GM23338 (cell line): ENCODE data around the gene SPATA25. TPM values are rescaled to one million over a fixed set of nuclear protein-coding genes. Genes with fewer than 3 reads are reported as not detected.

ENCODE experiments used
- ATAC-seq: fragments of 200-7000 bp; cut with Tn5 transposase; 3 replicates; pipeline ENCODE4 v1.9.1; 2020
- DNase-seq: peaks from one replicate; pipeline ENCODE4 v3.0.0-alpha.2; 2015; ENCODE audit warnings: low spot score
- H2AFZ ChIP-seq: fragments of 200-600 bp; sonication (generic); 2 replicates; pipeline ENCODE4 v1.8.0; 2016; ENCODE audit warnings: antibody characterized with exemption, mild to moderate bottlenecking, moderate library complexity
- H3F3A ChIP-seq: fragments of 200-600 bp; sonication (generic); replicated peaks from 2 replicates; pipeline ENCODE4 v1.8.0; 2017; ENCODE audit warnings: antibody characterized with exemption, mixed run types, low read depth
- H3K27ac ChIP-seq: fragments of 200-600 bp; sonication (generic); 2 replicates; pipeline ENCODE4 v1.6.1; 2016; ENCODE audit warnings: low read depth
- H3K27me3 ChIP-seq: fragments of 200-600 bp; sonication (generic); 2 replicates; pipeline ENCODE4 v1.8.0; 2016; ENCODE audit warnings: mild to moderate bottlenecking, mixed run types, moderate library complexity; ENCODE audit not compliant: insufficient read depth
- H3K36me3 ChIP-seq: fragments of 200-600 bp; sonication (generic); 2 replicates; pipeline ENCODE4 v1.8.0; 2016; ENCODE audit warnings: mild to moderate bottlenecking; ENCODE audit not compliant: insufficient read depth
- H3K4me1 ChIP-seq: fragments of 200-600 bp; sonication (generic); 2 replicates; pipeline ENCODE4 v1.8.0; 2016; ENCODE audit warnings: mild to moderate bottlenecking, moderate library complexity; ENCODE audit not compliant: insufficient read depth
- H3K4me2 ChIP-seq: fragments of 200-600 bp; sonication (generic); 2 replicates; pipeline ENCODE4 v1.7.1; 2017; ENCODE audit warnings: mixed run types
- H3K4me3 ChIP-seq: fragments of 200-600 bp; sonication (generic); 2 replicates; pipeline ENCODE4 v1.6.1; 2016; ENCODE audit warnings: mixed run types
- H3K79me2 ChIP-seq: fragments of 200-600 bp; sonication (generic); replicated peaks from 2 replicates; pipeline ENCODE4 v1.8.0; 2017; ENCODE audit warnings: mild to moderate bottlenecking; ENCODE audit not compliant: insufficient read depth
- H3K9me2 ChIP-seq: fragments of 200-600 bp; sonication (generic); 2 replicates; pipeline ENCODE4 v1.8.0; 2017; ENCODE audit not compliant: insufficient read depth
- H4K20me1 ChIP-seq: fragments of 200-600 bp; sonication (generic); replicated peaks from 2 replicates; pipeline ENCODE4 v1.8.0; 2017; ENCODE audit warnings: mild to moderate bottlenecking; ENCODE audit not compliant: insufficient read depth
- H3K27ac Mint-ChIP-seq: 2 replicates; pipeline ENCODE4 v1.8.0; 2020; ENCODE audit warnings: inconsistent platforms, mild to moderate bottlenecking, moderate library complexity, mixed read lengths
- H3K27me3 Mint-ChIP-seq: 3 replicates; pipeline ENCODE4 v1.8.0; 2022; ENCODE audit warnings: low read depth, mild to moderate bottlenecking, moderate library complexity, mixed read lengths, inconsistent platforms; ENCODE audit not compliant: insufficient read depth, poor library complexity
- H3K36me3 Mint-ChIP-seq: 3 replicates; pipeline ENCODE4 v1.8.0; 2021; ENCODE audit warnings: low read depth, mild to moderate bottlenecking, inconsistent platforms, moderate library complexity, mixed read lengths
- H3K4me1 Mint-ChIP-seq: 3 replicates; pipeline ENCODE4 v1.8.0; 2020; ENCODE audit warnings: mild to moderate bottlenecking, inconsistent platforms, mixed read lengths
- H3K4me3 Mint-ChIP-seq: 3 replicates; pipeline ENCODE4 v1.8.0; 2021; ENCODE audit warnings: moderate library complexity, mild to moderate bottlenecking, inconsistent platforms, mixed read lengths
- H3K9me3 Mint-ChIP-seq: 3 replicates; pipeline ENCODE4 v1.8.0; 2020; ENCODE audit warnings: moderate library complexity, mild to moderate bottlenecking, inconsistent platforms, mixed read lengths
- CREB1 ChIP-seq: fragments of 250-450 bp; sonication (Bioruptor Pico); IDR thresholded peaks from 2 replicates; pipeline ENCODE4 v1.5.0; 2020; ENCODE audit warnings: low read depth, mild to moderate bottlenecking, moderate library complexity
- EZH2 ChIP-seq: fragments of 200-600 bp; sonication (generic); IDR thresholded peaks from one replicate; pipeline ENCODE4 v1.8.0; 2017; ENCODE audit warnings: antibody characterized with exemption, mild to moderate bottlenecking, low read depth; ENCODE audit not compliant: unreplicated experiment
- EZH2phosphoT487 ChIP-seq: fragments of 200-600 bp; sonication (generic); IDR thresholded peaks from one replicate; pipeline ENCODE4 v1.8.1; 2018; ENCODE audit warnings: antibody characterized with exemption; ENCODE audit not compliant: unreplicated experiment
- JUNB ChIP-seq: IDR thresholded peaks from one replicate; pipeline ENCODE4 v1.6.1; 2016; ENCODE audit warnings: antibody characterized with exemption; ENCODE audit not compliant: unreplicated experiment
- NANOG ChIP-seq: IDR thresholded peaks from 2 replicates; pipeline ENCODE4 v1.6.1; 2016; ENCODE audit warnings: antibody characterized with exemption, borderline replicate concordance
- POLR2AphosphoS5 ChIP-seq: IDR thresholded peaks from 2 replicates; pipeline ENCODE4 v1.6.1; 2016; ENCODE audit warnings: antibody characterized with exemption, low read depth
- STAT1 ChIP-seq: IDR thresholded peaks from one replicate; pipeline ENCODE4 v1.6.1; 2016; ENCODE audit warnings: antibody characterized with exemption; ENCODE audit not compliant: unreplicated experiment
- ZNF114 ChIP-seq: fragments of 250-450 bp; sonication (Bioruptor Pico); IDR thresholded peaks from 2 replicates; pipeline ENCODE4 v1.5.0; 2020; ENCODE audit warnings: mild to moderate bottlenecking, moderate library complexity
- ZNF331 ChIP-seq: fragments of 250-450 bp; sonication (Bioruptor Pico); IDR thresholded peaks from 2 replicates; pipeline ENCODE4 v1.5.0; 2020; ENCODE audit warnings: low read depth, mild to moderate bottlenecking, moderate library complexity
- polyA plus RNA-seq: library from polyadenylated mRNA; unstranded; fragments of >200 nt; fragmentation: Nextera tagmentation; extraction: Ambion mirVana; gene quantifications from 2 replicates; pipeline ENCODE4 v1.2.1, GENCODE V29; 2016
- total RNA-seq: library from RNA; depleted of rRNA; stranded (reverse); fragments of >200 nt; shearing (Covaris generic); gene quantifications from 2 replicates; pipeline ENCODE4 v1.2.3, GENCODE V29; 2014
- TF ChIP-seq, protein P1 (sequence below): IDR thresholded peaks from 2 replicates; pipeline ENCODE4 v1.6.1; 2016; ENCODE audit warnings: antibody characterized with exemption
- TF ChIP-seq, protein P2 (sequence below): fragments of 250-450 bp; sonication (Bioruptor Pico); IDR thresholded peaks from 2 replicates; pipeline ENCODE4 v1.5.0; 2020; ENCODE audit warnings: mild to moderate bottlenecking, moderate library complexity
- TF ChIP-seq, protein P3 (sequence below): IDR thresholded peaks from one replicate; pipeline ENCODE4 v1.6.1; 2018; ENCODE audit warnings: antibody characterized with exemption; ENCODE audit not compliant: unreplicated experiment
- TF ChIP-seq, protein P4 (sequence below), 2 experiments: fragments of 200-600 bp in 1 of 2; sonication (generic) in 1 of 2; conservative IDR thresholded peaks; 2 replicates each; pipeline versions ENCODE4 v1.5.1 to v1.6.1; 2016 to 2017; ENCODE audit warnings: antibody characterized with exemption in 2 of 2, low read depth in 2 of 2, mild to moderate bottlenecking in 2 of 2, moderate library complexity in 1 of 2

The SPATA25 gene
- total and polyA plus RNA-seq, 2 experiments from 2014 or later, result 7.5 TPM; not detected in 1

DNA sequence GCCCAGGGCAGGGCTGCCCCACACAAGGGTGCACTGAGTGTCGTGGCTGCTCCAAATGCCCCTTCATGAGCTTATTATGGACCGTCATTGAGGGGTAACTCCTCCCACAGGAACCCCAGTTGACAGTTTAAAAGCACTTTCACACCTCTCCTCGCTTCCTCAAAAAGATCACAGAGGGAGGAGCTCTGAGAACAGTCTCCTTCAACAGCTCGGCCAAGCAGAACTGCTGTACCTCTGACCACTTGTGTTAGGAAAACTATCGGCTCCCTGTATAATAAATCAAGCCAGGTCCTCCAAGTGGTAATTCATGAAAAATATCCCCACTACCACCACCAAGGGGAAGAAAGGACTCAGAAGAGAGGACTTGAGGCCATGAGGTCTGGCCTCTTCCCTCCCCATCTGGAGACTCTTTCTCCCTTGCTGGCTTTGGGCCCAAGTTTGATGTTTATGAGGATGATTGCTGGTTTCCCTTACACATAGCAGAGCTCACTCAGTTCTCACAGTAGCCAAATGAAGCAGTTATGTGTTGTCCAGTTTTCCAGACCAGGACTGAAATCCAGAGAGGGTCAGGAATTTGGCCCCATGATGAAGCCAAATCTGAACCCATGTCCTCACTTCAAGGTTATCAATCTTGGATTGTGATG lies 45.1 kb downstream of the SPATA25 start:
- no peaks in the 10 kb centered on the region for H3K9me2 ChIP-seq
- no peak overlapping the region for H3K27ac ChIP-seq
- H4K20me1 ChIP-seq, result peaks cover 2% of the 10 kb centered on the region
- Mint-ChIP-seq H3K27ac (no peak overlapping the region), H3K4me3 (no peak overlapping the region; the same call in 2 of the 3 replicates), H3K27me3 (peaks cover 7% of the 10 kb centered on the region), H3K4me1 (no peaks in the 10 kb centered on the region), H3K36me3 (peaks cover 28% of the 10 kb centered on the region), H3K9me3 (no peaks in the 10 kb centered on the region)
- no peak overlapping the region for H3K4me2 ChIP-seq
- H3K4me1 ChIP-seq, result no peaks in the 10 kb centered on the region; the same call in 1 of the 2 replicates
- H3K27me3 ChIP-seq, result no peaks in the 10 kb centered on the region
- no peak overlapping the region for H3K4me3 ChIP-seq
- H3K36me3 ChIP-seq, result peaks cover 16% of the 10 kb centered on the region; the same call in 1 of the 2 replicates
- H3F3A ChIP-seq, result peaks cover 12% of the 10 kb centered on the region; the same call in 1 of the 2 replicates
- DNase-seq, result no peak
- TF ChIP-seq POLR2AphosphoS5 (no peak), JUNB (no peak), ZNF331 (CRISPR knock-in tag) (no peak), EZH2phosphoT487 (no peak), CREB1 (no peak), STAT1 (no peak), NANOG (no peak), EZH2 (no peak), ZNF114 (CRISPR knock-in tag) (no peak)
- TF ChIP-seq, protein P1, sequence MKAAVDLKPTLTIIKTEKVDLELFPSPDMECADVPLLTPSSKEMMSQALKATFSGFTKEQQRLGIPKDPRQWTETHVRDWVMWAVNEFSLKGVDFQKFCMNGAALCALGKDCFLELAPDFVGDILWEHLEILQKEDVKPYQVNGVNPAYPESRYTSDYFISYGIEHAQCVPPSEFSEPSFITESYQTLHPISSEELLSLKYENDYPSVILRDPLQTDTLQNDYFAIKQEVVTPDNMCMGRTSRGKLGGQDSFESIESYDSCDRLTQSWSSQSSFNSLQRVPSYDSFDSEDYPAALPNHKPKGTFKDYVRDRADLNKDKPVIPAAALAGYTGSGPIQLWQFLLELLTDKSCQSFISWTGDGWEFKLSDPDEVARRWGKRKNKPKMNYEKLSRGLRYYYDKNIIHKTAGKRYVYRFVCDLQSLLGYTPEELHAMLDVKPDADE, result no peak
- TF ChIP-seq, protein P2, sequence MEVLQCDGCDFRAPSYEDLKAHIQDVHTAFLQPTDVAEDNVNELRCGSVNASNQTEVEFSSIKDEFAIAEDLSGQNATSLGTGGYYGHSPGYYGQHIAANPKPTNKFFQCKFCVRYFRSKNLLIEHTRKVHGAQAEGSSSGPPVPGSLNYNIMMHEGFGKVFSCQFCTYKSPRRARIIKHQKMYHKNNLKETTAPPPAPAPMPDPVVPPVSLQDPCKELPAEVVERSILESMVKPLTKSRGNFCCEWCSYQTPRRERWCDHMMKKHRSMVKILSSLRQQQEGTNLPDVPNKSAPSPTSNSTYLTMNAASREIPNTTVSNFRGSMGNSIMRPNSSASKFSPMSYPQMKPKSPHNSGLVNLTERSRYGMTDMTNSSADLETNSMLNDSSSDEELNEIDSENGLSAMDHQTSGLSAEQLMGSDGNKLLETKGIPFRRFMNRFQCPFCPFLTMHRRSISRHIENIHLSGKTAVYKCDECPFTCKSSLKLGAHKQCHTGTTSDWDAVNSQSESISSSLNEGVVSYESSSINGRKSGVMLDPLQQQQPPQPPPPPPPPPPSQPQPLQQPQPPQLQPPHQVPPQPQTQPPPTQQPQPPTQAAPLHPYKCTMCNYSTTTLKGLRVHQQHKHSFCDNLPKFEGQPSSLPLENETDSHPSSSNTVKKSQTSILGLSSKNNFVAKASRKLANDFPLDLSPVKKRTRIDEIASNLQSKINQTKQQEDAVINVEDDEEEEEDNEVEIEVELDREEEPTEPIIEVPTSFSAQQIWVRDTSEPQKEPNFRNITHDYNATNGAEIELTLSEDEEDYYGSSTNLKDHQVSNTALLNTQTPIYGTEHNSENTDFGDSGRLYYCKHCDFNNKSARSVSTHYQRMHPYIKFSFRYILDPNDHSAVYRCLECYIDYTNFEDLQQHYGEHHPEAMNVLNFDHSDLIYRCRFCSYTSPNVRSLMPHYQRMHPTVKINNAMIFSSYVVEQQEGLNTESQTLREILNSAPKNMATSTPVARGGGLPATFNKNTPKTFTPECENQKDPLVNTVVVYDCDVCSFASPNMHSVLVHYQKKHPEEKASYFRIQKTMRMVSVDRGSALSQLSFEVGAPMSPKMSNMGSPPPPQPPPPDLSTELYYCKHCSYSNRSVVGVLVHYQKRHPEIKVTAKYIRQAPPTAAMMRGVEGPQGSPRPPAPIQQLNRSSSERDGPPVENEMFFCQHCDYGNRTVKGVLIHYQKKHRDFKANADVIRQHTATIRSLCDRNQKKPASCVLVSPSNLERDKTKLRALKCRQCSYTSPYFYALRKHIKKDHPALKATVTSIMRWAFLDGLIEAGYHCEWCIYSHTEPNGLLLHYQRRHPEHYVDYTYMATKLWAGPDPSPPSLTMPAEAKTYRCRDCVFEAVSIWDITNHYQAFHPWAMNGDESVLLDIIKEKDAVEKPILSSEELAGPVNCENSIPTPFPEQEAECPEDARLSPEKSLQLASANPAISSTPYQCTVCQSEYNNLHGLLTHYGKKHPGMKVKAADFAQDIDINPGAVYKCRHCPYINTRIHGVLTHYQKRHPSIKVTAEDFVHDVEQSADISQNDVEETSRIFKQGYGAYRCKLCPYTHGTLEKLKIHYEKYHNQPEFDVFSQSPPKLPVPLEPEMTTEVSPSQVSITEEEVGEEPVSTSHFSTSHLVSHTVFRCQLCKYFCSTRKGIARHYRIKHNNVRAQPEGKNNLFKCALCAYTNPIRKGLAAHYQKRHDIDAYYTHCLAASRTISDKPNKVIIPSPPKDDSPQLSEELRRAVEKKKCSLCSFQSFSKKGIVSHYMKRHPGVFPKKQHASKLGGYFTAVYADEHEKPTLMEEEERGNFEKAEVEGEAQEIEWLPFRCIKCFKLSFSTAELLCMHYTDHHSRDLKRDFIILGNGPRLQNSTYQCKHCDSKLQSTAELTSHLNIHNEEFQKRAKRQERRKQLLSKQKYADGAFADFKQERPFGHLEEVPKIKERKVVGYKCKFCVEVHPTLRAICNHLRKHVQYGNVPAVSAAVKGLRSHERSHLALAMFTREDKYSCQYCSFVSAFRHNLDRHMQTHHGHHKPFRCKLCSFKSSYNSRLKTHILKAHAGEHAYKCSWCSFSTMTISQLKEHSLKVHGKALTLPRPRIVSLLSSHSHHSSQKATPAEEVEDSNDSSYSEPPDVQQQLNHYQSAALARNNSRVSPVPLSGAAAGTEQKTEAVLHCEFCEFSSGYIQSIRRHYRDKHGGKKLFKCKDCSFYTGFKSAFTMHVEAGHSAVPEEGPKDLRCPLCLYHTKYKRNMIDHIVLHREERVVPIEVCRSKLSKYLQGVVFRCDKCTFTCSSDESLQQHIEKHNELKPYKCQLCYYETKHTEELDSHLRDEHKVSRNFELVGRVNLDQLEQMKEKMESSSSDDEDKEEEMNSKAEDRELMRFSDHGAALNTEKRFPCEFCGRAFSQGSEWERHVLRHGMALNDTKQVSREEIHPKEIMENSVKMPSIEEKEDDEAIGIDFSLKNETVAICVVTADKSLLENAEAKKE (CRISPR knock-in tag), result no peak
- TF ChIP-seq, protein P3, sequence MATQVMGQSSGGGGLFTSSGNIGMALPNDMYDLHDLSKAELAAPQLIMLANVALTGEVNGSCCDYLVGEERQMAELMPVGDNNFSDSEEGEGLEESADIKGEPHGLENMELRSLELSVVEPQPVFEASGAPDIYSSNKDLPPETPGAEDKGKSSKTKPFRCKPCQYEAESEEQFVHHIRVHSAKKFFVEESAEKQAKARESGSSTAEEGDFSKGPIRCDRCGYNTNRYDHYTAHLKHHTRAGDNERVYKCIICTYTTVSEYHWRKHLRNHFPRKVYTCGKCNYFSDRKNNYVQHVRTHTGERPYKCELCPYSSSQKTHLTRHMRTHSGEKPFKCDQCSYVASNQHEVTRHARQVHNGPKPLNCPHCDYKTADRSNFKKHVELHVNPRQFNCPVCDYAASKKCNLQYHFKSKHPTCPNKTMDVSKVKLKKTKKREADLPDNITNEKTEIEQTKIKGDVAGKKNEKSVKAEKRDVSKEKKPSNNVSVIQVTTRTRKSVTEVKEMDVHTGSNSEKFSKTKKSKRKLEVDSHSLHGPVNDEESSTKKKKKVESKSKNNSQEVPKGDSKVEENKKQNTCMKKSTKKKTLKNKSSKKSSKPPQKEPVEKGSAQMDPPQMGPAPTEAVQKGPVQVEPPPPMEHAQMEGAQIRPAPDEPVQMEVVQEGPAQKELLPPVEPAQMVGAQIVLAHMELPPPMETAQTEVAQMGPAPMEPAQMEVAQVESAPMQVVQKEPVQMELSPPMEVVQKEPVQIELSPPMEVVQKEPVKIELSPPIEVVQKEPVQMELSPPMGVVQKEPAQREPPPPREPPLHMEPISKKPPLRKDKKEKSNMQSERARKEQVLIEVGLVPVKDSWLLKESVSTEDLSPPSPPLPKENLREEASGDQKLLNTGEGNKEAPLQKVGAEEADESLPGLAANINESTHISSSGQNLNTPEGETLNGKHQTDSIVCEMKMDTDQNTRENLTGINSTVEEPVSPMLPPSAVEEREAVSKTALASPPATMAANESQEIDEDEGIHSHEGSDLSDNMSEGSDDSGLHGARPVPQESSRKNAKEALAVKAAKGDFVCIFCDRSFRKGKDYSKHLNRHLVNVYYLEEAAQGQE, result no peak
- TF ChIP-seq, protein P4, sequence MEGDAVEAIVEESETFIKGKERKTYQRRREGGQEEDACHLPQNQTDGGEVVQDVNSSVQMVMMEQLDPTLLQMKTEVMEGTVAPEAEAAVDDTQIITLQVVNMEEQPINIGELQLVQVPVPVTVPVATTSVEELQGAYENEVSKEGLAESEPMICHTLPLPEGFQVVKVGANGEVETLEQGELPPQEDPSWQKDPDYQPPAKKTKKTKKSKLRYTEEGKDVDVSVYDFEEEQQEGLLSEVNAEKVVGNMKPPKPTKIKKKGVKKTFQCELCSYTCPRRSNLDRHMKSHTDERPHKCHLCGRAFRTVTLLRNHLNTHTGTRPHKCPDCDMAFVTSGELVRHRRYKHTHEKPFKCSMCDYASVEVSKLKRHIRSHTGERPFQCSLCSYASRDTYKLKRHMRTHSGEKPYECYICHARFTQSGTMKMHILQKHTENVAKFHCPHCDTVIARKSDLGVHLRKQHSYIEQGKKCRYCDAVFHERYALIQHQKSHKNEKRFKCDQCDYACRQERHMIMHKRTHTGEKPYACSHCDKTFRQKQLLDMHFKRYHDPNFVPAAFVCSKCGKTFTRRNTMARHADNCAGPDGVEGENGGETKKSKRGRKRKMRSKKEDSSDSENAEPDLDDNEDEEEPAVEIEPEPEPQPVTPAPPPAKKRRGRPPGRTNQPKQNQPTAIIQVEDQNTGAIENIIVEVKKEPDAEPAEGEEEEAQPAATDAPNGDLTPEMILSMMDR (conservative IDR thresholded peaks at IDR 0.05; ENCODE audit: low read depth in 2 of 2), result no peak
- no peaks in the 10 kb centered on the region for H3K79me2 ChIP-seq
- ATAC-seq, result no peak
- no peak overlapping the region for H2AFZ ChIP-seq
